NCI-H2227 (cell line): ENCODE measurements around the gene RIMS3.

Experiments
- DNase-seq: peaks from one replicate; lab custom pipeline; 2025; ENCODE audit not compliant: unreplicated experiment; lab: John Stamatoyannopoulos, UW

The RIMS3 gene

GRCh38 chr1:40691538-40692428 lies 26.3 kb upstream of the RIMS3 start, which contains the start of gene NFYC:
Gene NFYC (plus strand): TSS chr1:40691704. CDS start chr1:40738844, 47,140 bp downstream.
- DNase-seq, result peak; percentile 100

DNA sequence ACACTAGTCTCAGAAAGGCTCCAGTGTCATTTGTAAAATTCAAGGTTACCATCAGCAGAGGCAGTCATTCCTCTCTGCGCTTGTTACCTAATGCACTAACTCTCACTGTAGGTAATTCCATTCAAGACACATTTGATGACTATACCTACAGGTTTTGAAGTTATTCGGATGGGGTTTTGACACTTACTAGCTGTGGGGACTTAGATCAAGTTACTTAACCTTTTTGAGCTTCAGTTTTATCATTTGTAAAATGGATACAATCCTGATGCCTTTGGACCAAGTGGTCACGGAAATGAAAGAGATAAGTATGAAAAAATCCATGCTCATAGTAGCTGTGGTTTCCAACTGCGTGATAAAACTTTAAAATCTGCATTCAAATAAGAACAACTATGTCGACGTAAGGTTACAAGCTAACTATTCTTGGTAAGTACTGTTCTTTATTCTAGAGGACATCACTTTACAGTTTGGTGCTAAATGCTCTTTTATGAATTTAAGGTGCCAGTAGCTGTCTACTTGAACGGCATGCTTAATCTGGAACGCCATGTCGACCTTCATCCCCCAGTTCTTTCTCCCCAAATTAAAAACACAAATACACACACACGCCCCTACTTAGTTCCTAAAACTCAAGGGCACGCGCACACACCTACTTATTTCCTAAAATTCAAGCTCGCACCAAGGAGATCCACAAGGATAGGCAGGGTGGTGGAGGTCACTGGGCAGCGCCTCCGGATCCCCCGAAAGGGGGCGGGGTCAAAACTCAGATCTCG lies 25.5 kb upstream of the RIMS3 start:
- no peak for DNase-seq

DNA sequence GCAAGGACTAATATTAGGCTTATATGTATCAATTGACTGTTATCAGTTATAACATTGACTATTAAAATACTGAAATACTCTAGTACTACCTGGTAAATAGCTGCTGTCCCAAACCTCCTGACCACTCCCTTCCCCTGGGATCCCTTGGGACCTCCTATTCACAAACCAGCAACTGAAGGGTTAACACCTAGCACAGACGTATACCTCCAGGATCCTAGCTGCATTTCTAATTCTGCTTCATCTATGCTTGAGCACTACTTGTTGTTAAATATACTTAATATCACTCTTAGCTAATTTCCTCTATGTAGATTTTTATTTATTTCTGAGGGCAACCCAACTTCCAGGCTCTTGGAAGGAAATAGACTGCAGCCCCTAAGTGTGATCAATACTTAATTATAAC lies 24.3 kb upstream of the RIMS3 start:
- DNase-seq, result no peak

DNA sequence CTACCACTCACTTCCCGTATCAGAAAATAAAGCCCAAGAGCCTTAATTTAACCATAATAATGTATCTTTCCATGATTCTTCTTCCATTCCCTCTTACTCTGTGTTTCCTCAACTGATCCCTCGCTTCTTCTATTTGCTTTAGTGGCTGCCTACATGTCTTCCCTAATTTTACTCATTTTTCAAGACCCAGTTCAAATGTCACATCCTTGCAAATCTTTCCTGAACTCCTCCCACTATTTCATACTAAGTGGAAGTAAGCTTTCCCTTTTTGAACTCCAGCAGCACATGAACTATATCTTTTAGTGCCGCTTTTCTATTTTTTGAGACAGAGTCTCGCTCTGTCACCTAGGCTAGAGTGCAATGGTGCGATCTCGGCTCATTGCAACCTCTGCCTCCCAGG lies 22.2 kb upstream of the RIMS3 start:
- no peak for DNase-seq

- no peak for DNase-seq
These were observed 21.6 kb upstream of the RIMS3 start for GRCh38 chr1:40687059-40687458.

GRCh38 chr1:40684669-40685068 lies 19.2 kb upstream of the RIMS3 start:
- DNase-seq, result no peak

DNA sequence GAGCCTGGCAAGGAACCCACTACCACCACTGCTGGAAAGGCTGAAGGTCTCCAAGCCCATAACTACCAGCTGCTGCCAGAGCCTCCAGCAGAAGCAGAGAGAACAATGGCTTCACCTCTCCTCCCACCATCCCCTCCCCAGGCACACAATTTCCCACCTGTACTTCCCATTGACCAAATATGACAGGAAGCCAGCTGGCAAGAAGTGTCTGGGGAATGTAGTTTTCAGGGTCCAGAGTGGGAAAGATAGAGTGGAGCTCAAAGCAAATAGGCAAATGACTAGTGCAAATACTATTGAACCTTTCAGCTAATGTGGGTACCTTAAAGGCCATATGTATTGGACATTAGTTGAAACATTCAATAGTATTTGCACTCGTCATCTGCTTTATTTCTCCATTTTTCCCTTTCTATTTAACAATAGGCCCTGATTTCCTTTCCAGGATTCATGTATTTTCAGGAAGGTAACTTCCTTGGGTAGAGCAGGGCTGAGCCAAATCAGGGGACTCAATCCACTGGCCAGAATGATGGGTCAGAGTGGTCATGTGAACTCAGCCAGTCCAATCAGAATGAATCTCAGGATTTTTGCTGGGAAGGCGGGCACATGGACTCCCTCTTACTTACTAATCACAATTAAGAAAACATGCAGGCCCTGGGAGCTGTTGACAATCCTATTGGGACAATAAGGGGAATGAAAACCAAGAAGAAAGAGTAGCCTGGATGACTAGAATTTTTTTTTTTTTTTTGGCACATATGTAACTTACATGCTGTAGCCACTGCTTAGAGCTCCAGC lies 13.9 kb upstream of the RIMS3 start:
- no peak for DNase-seq

DNA sequence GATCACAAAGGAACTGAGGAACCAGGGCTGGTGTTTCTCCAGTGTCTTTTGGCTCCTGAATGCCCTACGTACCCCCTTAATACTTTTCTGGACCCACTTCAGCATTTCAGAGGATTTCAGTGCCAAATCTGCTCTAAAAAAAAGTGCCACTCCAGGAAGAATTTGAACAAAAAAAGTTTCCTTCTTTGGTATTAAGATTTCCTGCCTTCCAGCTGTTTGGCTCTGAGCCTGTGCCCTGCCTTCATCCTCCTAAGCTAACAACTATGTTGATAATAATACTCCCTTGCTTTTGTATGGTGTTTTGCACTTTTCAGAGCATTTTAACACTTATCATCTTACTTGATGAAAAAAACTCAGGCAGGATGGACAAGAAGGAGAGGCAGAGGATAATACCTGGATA lies 11.0 kb upstream of the RIMS3 start:
- no peak for DNase-seq

DNA sequence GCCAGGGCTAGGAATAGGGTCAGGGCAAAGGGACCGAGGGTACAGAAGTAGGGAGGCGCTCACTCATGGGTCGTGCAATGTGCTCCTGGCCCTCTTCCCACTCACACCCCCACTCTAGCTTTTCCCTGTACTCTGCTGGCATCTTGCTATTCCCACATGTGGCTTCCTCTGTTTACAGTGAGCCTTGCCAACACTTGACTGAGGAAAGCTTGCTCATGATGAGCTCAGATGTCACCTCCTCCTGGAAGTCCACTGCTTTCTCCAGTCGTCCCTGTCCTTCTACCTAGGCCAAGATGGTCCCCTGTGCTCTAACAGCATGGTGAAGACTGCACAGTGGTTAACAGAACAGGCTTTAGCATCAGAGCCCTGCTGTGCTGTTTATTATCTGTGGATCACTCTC lies 8.0 kb upstream of the RIMS3 start:
- no peak for DNase-seq

DNA sequence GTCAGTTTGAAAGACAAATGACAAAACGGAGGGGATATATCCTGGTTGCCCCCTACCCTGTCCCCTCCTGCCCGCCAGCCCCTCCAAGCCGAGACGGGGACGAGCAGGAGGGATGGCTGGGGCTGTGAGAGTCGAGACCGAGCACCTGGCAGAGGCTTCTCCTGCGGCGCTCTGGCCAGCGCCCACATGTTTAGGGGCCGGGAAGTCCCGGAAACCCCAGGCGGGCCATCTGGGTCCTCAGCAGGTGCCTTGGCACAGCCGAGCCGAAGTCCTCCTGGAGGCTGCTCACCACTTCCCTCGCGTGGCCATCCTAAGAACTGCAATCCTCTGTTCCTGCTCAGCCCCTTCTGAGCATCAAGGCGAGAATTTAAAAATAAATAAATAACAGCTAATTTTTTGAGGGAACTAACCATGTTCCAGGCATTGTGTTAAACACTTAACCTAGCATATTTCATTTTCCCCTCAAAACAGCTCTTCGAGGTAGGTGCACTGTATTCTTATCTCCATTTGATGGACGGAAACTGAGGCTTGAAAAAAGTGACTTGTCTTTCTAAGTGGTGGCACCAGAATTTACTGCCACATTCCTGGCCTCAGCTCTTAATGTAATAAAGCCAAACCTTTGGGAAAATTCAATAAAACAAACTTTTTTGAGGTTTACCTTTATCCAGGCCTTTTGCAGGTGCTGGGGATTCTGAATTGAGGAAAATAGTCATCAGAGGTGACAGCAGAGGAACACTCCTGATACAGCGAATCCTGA lies 3.5 kb upstream of the RIMS3 start:
- peak; percentile 86 for DNase-seq

DNA sequence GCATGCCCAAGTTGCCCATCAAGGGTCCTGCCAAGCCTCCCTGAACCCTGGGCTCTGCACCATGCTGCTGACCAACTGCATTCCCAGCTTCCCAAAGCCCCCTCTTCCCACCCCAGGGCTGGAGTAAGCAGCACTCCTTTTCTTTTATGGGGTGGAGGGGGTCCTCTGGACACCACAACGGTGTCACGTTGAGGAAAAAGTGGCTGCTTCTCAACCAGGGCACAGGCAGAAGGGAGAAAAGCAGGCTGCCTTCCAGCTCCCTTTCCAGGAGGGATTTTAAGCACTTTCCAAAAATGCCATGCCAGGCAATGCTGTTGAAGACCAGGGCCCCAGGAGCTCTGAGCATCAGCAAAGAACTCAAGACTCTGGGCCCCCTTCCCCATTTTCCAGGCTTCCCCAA lies 691 bp downstream of the RIMS3 start:
- DNase-seq, result no peak

DNA sequence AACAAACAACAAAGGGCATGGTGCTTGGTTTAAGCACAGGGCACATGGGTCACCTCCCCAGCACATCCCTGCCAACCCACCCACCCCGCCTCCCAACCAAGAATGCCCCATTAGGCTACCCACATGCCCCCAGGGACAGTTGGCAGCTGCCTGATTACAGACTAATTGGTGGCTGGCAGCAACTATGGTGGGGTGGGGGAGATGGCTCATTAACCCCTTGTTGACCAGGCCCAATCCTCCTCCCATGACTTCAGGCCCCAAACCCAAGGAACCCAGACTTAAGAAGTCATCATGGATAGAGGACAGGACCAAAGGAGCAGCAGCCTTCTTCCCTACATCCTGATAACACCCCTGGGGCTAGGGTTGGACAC lies 1.3 kb downstream of the RIMS3 start:
- no peak for DNase-seq

GRCh38 chr1:40663324-40664166 lies 1.9 kb downstream of the RIMS3 start:
- DNase-seq, result no peak

DNA sequence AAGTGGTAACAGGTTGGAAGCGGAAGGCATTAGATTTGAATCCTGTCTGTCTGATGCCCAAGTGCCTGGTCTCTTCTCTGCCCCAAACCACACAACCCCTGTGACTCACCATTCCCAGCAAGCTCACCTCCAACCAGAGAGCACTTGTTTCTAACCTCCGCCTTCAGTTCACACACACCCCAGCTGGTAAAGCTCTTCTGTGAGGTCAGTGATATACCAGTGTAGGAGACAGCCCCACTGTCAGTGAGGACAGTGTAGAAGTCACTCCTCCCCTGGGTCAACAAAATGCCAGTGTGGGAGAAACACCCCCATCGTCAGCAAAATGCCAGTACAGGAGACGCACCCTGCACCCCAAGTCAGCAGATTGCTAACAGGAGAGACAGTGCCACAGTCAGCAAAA lies 2.6 kb downstream of the RIMS3 start:
- DNase-seq, result no peak

- no peak for DNase-seq
These were observed 3.3 kb downstream of the RIMS3 start for GRCh38 chr1:40662151-40662550.

- DNase-seq, result no peak
These were observed 3.8 kb downstream of the RIMS3 start for GRCh38 chr1:40661678-40662077.

GRCh38 chr1:40659649-40659947 lies 5.9 kb downstream of the RIMS3 start:
- DNase-seq, result no peak

- no peak for DNase-seq
These were observed 6.5 kb downstream of the RIMS3 start for GRCh38 chr1:40658751-40659648.

- DNase-seq, result no peak
These were observed 8.4 kb downstream of the RIMS3 start for GRCh38 chr1:40657046-40657445.
